Stimulated activated CD4-positive, alpha-beta T cell treated with anti-CD3 and anti-CD28 coated beads, Interleukin-1b, Interleukin-23, amount 100 ng/mL, for 4 hours (primary cell): ENCODE results near the gene CTTNBP2NL.

Experiments used
- DNase-seq, 2 donors: peaks; one replicate each; pipeline ENCODE4 v3.0.0-alpha.2; 2020; ENCODE audit warnings: low read depth in 2 of 2

Gene CTTNBP2NL

GRCh38 chr1:112505878-112506277 is 109.9 kb downstream of the CTTNBP2NL start:
- DNase-seq = no peak

- DNase-seq = no peak
These were observed 110.3 kb downstream of the CTTNBP2NL start for GRCh38 chr1:112506306-112506705.

- DNase-seq = no peak
These were observed 110.7 kb downstream of the CTTNBP2NL start for GRCh38 chr1:112506731-112507130.

GRCh38 chr1:112507336-112507735 is 111.3 kb downstream of the CTTNBP2NL start:
- no peak for DNase-seq

GRCh38 chr1:112507921-112508277 is 111.9 kb downstream of the CTTNBP2NL start:
- peak; percentile 21 to 22 for DNase-seq

GRCh38 chr1:112508278-112509004 is 112.4 kb downstream of the CTTNBP2NL start, which contains the start of gene WNT2B:
Gene WNT2B, plus strand, starts transcription at chr1:112508965. Its CDS starts 298 bp downstream, at chr1:112509263.
- peak; percentile 20 to 36 for DNase-seq

GRCh38 chr1:112509005-112509659 is 113.1 kb downstream of the CTTNBP2NL start:
- peak in 1 of 2 donors; percentile 11 for DNase-seq

- DNase-seq = no peak
These were observed 113.7 kb downstream of the CTTNBP2NL start for GRCh38 chr1:112509660-112510178.

GRCh38 chr1:112510340-112510739 is 114.3 kb downstream of the CTTNBP2NL start:
- DNase-seq = no peak
